ENCODE measurements around the gene AGMO.

AGMO gene

DNA sequence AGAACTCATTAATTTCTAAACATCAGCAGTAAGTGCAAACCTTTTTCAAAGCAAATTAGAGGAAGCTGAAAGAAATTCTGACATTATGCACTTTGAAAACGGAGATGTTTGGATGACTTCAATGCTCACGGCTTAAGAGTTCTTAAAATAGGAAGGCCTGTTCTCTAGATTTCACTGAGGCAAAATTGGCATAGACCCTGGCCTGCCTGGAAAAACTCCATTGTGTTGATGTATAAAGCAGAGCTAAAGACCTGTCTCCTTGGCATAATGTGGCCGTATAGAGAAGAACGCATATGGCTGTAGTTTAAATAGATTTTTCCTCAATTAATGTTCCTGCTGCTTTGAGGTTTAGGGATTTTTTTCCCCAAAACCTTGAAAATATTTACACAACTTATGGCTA, 24.5 kb upstream of the AGMO start:
- H3K27ac ChIP-seq (ENCODE audit: low read depth, low read length) = no peak overlapping the region
- no peak for TF ChIP-seq EZH2phosphoT487 (conservative IDR thresholded peaks at IDR 0.05; ENCODE audit: low read length)
- TF ChIP-seq, protein P1, sequence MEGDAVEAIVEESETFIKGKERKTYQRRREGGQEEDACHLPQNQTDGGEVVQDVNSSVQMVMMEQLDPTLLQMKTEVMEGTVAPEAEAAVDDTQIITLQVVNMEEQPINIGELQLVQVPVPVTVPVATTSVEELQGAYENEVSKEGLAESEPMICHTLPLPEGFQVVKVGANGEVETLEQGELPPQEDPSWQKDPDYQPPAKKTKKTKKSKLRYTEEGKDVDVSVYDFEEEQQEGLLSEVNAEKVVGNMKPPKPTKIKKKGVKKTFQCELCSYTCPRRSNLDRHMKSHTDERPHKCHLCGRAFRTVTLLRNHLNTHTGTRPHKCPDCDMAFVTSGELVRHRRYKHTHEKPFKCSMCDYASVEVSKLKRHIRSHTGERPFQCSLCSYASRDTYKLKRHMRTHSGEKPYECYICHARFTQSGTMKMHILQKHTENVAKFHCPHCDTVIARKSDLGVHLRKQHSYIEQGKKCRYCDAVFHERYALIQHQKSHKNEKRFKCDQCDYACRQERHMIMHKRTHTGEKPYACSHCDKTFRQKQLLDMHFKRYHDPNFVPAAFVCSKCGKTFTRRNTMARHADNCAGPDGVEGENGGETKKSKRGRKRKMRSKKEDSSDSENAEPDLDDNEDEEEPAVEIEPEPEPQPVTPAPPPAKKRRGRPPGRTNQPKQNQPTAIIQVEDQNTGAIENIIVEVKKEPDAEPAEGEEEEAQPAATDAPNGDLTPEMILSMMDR (IDR thresholded peaks at IDR 0.05; ENCODE audit: insufficient read depth, low read length, poor library complexity, severe bottlenecking) = no peak
- H3K27me3 ChIP-seq (ENCODE audit: low read length) = no peaks in the 10 kb centered on the region
- no peaks in the 10 kb centered on the region for H3K9me2 ChIP-seq (replicated peaks; ENCODE audit: insufficient read depth, low read length)
- no peak overlapping the region for H3K4me3 ChIP-seq (ENCODE audit: insufficient read depth, low read length, poor library complexity, severe bottlenecking)
- no peaks in the 10 kb centered on the region for H4K20me1 ChIP-seq (ENCODE audit: low read depth, low read length)
- H3K36me3 ChIP-seq (ENCODE audit: low read length) = no peaks in the 10 kb centered on the region; the same call in 1 of the 2 replicates
- H3F3A ChIP-seq (ENCODE audit: insufficient read depth) = no peaks in the 10 kb centered on the region
- H3K4me2 ChIP-seq (ENCODE audit: low read depth, low read length, poor library complexity, severe bottlenecking) = no peak overlapping the region
- peaks cover 12% of the 10 kb centered on the region; the same call in 1 of the 2 replicates for H3K9me3 ChIP-seq (ENCODE audit: insufficient read depth, low read length)
- no peak overlapping the region for H3K9ac ChIP-seq (ENCODE audit: low read length)
- H2AFZ ChIP-seq (ENCODE audit: low read depth, low read length, severe bottlenecking) = no peak overlapping the region
- no peaks in the 10 kb centered on the region for H3K79me2 ChIP-seq (ENCODE audit: insufficient read depth, low read length)

DNA sequence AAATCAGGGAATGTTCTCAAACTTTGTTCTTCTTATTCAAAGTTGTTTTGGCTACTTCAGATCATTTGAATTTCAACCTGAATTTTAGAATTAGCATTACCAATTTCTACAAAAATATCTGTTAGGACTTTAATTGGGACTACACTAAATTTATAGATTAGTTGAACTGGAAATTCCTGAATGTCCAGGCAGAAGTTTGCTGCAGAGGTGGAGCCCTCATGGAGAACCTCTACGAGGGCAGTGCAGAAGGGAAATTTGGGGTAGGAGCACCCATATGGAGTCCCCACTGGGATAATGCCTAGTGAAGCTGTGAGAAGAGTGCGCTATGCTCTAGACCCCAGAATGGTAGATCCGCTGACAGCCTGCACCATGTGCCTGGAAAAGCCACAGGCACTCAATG, 22.8 kb upstream of the AGMO start:
- H3K9me3 ChIP-seq (ENCODE audit: insufficient read depth, low read length) = peaks cover 12% of the 10 kb centered on the region; the same call in 1 of the 2 replicates
- H3K36me3 ChIP-seq (ENCODE audit: low read length) = no peaks in the 10 kb centered on the region; the same call in 1 of the 2 replicates
- no peaks in the 10 kb centered on the region for H3K27me3 ChIP-seq (ENCODE audit: low read length)
- no peaks in the 10 kb centered on the region for H3K79me2 ChIP-seq (ENCODE audit: insufficient read depth, low read length)
- H3K9me2 ChIP-seq (replicated peaks; ENCODE audit: insufficient read depth, low read length) = no peaks in the 10 kb centered on the region
- H3F3A ChIP-seq (ENCODE audit: insufficient read depth) = no peaks in the 10 kb centered on the region
- TF ChIP-seq, protein P1 (IDR thresholded peaks at IDR 0.05; ENCODE audit: insufficient read depth, low read length, poor library complexity, severe bottlenecking) = no peak
- TF ChIP-seq EZH2phosphoT487 (conservative IDR thresholded peaks at IDR 0.05; ENCODE audit: low read length) = no peak
- H3K9ac ChIP-seq (ENCODE audit: low read length) = no peak overlapping the region
- no peak overlapping the region for H3K4me2 ChIP-seq (ENCODE audit: low read depth, low read length, poor library complexity, severe bottlenecking)
- H3K27ac ChIP-seq (ENCODE audit: low read depth, low read length) = no peak overlapping the region
- no peak overlapping the region for H2AFZ ChIP-seq (ENCODE audit: low read depth, low read length, severe bottlenecking)
- no peak overlapping the region for H3K4me3 ChIP-seq (ENCODE audit: insufficient read depth, low read length, poor library complexity, severe bottlenecking)
- no peaks in the 10 kb centered on the region for H4K20me1 ChIP-seq (ENCODE audit: low read depth, low read length)

DNA sequence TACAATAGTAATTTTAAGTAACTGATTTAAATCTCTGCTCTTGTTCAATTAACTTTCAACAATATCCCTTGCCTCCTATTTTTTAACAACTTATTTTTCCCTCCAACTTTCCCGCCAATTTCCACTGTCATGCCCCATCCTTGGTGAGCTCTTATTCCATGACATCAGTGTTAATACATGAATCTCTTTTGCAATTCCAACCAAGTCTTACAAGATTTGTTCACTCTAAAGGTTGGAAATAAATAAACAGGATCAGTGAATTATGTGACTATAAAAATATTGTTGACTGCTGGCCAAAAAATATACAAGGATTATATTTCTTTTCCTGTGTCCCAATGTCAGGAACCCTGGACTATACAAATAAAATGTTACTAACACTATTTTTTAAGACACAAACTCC, 21.0 kb upstream of the AGMO start:
- no peaks in the 10 kb centered on the region for H4K20me1 ChIP-seq (ENCODE audit: low read depth, low read length)
- no peaks in the 10 kb centered on the region for H3K79me2 ChIP-seq (ENCODE audit: insufficient read depth, low read length)
- H3K27me3 ChIP-seq (ENCODE audit: low read length) = no peaks in the 10 kb centered on the region
- no peak overlapping the region for H3K9ac ChIP-seq (ENCODE audit: low read length)
- no peaks in the 10 kb centered on the region; the same call in 1 of the 2 replicates for H3K36me3 ChIP-seq (ENCODE audit: low read length)
- no peak overlapping the region for H3K27ac ChIP-seq (ENCODE audit: low read depth, low read length)
- peaks cover 12% of the 10 kb centered on the region; the same call in 1 of the 2 replicates for H3K9me3 ChIP-seq (ENCODE audit: insufficient read depth, low read length)
- no peaks in the 10 kb centered on the region for H3K9me2 ChIP-seq (replicated peaks; ENCODE audit: insufficient read depth, low read length)
- no peak overlapping the region for H3K4me3 ChIP-seq (ENCODE audit: insufficient read depth, low read length, poor library complexity, severe bottlenecking)
- TF ChIP-seq EZH2phosphoT487 (conservative IDR thresholded peaks at IDR 0.05; ENCODE audit: low read length) = no peak
- TF ChIP-seq, protein P1 (IDR thresholded peaks at IDR 0.05; ENCODE audit: insufficient read depth, low read length, poor library complexity, severe bottlenecking) = no peak
- no peak overlapping the region for H2AFZ ChIP-seq (ENCODE audit: low read depth, low read length, severe bottlenecking)
- no peaks in the 10 kb centered on the region for H3F3A ChIP-seq (ENCODE audit: insufficient read depth)
- H3K4me2 ChIP-seq (ENCODE audit: low read depth, low read length, poor library complexity, severe bottlenecking) = no peak overlapping the region

All from SU-DHL-6 (cell line).